ENCODE measurements around the gene RAPGEF1.

DNA sequence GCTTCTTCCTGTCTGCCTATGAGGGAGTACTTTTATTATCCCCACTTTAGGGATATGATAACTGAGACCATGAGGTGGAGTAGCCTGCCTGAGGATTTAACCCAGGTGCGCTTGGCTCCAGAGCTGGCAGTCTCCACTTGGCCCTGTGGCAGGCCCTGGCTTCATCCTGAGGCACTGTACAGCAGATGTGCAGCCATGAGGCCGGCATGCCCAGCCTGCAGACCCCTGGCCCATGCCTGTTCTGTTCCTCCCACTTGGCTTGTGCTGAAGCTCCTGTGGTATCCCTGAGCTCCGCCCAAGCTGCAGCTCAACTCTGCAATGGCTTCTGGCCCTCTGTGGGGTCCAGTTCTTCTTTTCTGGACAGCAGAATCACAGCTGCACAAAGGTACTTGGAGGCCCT, 31.8 kb upstream of the RAPGEF1 start:
- TF ChIP-seq EP300 (conservative IDR thresholded peaks at IDR 0.05; ENCODE audit: poor library complexity, severe bottlenecking) = no peak
- TF ChIP-seq, protein P1, sequence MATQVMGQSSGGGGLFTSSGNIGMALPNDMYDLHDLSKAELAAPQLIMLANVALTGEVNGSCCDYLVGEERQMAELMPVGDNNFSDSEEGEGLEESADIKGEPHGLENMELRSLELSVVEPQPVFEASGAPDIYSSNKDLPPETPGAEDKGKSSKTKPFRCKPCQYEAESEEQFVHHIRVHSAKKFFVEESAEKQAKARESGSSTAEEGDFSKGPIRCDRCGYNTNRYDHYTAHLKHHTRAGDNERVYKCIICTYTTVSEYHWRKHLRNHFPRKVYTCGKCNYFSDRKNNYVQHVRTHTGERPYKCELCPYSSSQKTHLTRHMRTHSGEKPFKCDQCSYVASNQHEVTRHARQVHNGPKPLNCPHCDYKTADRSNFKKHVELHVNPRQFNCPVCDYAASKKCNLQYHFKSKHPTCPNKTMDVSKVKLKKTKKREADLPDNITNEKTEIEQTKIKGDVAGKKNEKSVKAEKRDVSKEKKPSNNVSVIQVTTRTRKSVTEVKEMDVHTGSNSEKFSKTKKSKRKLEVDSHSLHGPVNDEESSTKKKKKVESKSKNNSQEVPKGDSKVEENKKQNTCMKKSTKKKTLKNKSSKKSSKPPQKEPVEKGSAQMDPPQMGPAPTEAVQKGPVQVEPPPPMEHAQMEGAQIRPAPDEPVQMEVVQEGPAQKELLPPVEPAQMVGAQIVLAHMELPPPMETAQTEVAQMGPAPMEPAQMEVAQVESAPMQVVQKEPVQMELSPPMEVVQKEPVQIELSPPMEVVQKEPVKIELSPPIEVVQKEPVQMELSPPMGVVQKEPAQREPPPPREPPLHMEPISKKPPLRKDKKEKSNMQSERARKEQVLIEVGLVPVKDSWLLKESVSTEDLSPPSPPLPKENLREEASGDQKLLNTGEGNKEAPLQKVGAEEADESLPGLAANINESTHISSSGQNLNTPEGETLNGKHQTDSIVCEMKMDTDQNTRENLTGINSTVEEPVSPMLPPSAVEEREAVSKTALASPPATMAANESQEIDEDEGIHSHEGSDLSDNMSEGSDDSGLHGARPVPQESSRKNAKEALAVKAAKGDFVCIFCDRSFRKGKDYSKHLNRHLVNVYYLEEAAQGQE (IDR thresholded peaks at IDR 0.05; ENCODE audit: borderline replicate concordance) = no peak
- TF ChIP-seq EZH2 (IDR thresholded peaks at IDR 0.05; ENCODE audit: borderline replicate concordance, insufficient read depth, low read length, poor library complexity, severe bottlenecking) = no peak
- TF ChIP-seq, protein P2, sequence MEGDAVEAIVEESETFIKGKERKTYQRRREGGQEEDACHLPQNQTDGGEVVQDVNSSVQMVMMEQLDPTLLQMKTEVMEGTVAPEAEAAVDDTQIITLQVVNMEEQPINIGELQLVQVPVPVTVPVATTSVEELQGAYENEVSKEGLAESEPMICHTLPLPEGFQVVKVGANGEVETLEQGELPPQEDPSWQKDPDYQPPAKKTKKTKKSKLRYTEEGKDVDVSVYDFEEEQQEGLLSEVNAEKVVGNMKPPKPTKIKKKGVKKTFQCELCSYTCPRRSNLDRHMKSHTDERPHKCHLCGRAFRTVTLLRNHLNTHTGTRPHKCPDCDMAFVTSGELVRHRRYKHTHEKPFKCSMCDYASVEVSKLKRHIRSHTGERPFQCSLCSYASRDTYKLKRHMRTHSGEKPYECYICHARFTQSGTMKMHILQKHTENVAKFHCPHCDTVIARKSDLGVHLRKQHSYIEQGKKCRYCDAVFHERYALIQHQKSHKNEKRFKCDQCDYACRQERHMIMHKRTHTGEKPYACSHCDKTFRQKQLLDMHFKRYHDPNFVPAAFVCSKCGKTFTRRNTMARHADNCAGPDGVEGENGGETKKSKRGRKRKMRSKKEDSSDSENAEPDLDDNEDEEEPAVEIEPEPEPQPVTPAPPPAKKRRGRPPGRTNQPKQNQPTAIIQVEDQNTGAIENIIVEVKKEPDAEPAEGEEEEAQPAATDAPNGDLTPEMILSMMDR (IDR thresholded peaks at IDR 0.05; ENCODE audit: poor library complexity, severe bottlenecking) = no peak
- TF ChIP-seq POLR2AphosphoS5 (IDR thresholded peaks at IDR 0.05) = no peak
- TF ChIP-seq SMC3 (conservative IDR thresholded peaks at IDR 0.05; ENCODE audit: poor library complexity) = no peak
- no peak for TF ChIP-seq RAD21 (conservative IDR thresholded peaks at IDR 0.05)
- no peak for TF ChIP-seq TAF1 (IDR thresholded peaks at IDR 0.05; ENCODE audit: low read depth)
- TF ChIP-seq MXI1 (conservative IDR thresholded peaks at IDR 0.05; ENCODE audit: poor library complexity, severe bottlenecking) = no peak
